HG02623 (cell line): ENCODE data around the gene EMD.
"Not testable (repeated sequence)": the region's sequence is repeated elsewhere in the genome, so short reads cannot be mapped to it uniquely, and the experiment has no call there.

ENCODE experiments used
- ATAC-seq: cut with Tn5 transposase; IDR thresholded peaks from one replicate; pipeline ENCODE4 v1.9.1; 2021; ENCODE audit warnings: moderate library complexity; ENCODE audit not compliant: unreplicated experiment

EMD gene

GRCh38 chrX:154389812-154390747 lies 11.0 kb downstream of the EMD start:
- peak; percentile 72 for ATAC-seq

- not testable (repeated sequence) for ATAC-seq
Observed at GRCh38 chrX:154396363-154396762, 17.3 kb downstream of the EMD start.

DNA sequence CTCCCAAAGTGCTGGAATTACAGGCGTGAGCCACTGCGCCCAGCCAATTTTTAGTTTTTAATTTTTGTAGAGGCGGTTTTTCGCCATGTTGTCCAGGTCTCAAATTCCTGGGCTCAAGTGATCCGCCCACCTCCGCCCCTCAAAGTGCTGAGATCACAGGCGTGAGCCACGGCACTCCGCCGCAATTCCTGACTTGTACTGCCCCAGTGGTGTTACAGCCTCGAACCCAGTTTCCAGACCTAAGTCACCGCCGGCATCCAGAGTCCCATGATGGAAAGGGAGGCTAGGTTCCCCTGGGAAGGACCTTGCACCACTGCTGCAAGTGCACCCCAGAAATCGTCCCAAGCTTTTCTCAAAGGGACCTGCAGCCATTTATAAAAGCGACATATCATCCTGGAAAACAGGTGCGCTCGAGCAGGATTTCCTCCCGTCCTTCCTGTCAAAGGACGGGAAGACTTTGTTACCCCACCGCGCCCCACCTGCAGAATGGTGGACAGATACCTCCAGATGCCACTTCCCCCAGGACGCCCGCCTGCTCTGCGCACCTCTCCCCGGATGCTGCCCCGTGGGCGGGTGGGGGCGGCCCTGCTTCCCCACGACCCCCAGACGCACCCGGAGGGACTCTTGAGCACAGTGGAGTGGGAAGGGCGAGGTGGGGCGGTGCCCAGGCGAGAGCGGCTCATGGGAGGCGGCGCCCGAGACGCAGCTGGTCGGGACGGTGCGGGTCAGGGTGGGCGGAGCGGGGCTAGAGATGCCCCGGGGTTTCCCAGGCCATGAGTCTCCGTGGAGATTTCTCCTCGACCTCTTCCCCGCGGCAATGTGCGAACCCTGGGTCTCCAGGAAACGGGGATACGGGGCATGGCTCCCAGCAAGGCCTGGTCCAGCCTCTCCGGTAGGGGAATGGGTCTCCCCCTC lies 18.1 kb downstream of the EMD start:
- peak; percentile 58 for ATAC-seq

DNA sequence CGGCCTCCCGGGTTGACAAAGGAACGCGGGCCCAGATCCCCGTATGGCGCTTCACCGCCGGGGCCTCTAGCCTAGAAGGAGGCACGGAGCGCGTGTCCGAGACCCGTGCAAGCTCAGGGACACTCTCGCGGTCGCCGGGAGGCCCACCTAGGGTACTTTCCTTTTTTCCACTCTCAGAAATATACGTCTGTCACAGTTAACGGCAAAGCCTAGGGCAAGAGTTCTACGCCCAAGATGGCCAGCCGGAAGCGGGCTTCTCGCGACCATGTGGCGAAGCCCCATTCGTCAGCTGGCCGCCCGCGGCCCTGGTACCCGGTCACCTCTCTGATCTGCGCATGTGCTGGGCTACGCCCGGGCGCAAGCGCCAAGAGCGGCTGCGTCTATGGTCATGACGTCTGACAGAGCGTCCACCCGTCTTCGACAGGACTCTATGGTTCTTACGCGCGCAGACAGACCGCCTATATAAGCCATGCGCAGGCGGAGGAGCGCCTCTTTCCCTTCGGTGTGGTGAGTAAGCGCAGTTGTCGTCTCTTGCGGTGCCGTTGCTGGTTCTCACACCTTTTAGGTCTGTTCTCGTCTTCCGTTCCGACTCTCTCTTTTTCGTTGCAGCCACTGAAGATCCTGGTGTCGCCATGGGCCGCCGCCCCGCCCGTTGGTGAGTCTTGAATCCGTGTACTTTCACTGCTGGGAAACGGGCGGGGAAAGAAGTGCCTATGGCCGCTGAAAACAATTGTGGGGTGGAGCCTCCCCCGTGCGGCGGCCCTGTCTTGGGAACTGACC lies 19.0 kb downstream of the EMD start, which contains the start of gene RPL10:
TSS of gene RPL10 (plus strand) at position 490 of the 780 bp plus-strand sequence. CDS start at position 633, 143 bp downstream.
- peak; percentile 62 for ATAC-seq

DNA sequence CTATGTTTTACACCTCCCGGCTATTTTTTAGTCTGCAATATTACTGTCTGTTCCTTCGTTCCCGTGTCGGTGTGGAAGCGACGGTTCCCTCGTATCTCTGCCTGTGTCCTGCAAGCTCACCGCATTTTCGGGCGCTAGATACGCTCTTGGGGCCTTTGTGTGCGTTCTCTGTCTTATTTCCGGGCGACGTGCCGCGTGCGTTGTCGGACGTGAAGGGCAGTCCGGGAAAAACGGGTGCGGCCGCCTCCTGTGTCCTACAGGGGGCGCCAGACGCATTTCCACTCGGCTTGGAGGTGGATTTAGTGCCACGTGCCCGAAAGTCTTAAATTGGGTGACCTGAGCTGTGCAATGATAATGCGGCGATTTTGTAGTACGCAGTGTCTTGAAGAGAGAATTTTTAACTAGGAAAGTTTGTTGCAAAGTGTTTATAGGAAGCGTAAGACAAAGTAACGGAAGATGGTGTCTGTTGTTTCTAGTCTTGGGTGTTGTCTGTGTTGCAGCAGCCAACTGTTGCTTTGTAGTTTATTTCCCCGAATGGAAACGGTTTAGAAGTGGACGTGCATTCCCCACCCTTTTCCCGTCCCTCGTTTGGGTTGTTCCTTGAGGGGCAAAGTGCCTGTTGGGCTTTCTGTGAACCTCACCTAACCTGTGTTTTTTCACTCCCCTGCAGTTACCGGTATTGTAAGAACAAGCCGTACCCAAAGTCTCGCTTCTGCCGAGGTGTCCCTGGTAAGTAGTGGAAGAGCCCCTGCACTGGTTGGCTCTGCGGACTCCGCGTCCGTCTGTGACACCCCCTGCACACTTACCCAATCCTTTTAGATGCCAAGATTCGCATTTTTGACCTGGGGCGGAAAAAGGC lies 19.8 kb downstream of the EMD start:
- ATAC-seq: no peak

- no peak for ATAC-seq
Observed at GRCh38 chrX:154399527-154400368, 20.7 kb downstream of the EMD start.

DNA sequence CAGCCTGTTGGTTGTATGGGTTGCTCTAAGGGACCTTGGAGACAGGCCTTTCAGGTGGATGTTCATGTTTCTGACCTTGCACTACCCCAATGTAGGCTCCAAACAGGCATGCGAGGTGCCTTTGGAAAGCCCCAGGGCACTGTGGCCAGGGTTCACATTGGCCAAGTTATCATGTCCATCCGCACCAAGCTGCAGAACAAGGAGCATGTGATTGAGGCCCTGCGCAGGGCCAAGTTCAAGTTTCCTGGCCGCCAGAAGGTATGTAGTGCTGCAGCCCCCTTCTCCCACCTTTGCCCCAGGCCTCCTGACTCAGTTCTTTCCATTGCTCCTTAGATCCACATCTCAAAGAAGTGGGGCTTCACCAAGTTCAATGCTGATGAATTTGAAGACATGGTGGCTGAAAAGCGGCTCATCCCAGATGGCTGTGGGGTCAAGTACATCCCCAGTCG lies 21.3 kb downstream of the EMD start:
- not testable (repeated sequence) for ATAC-seq

- no peak for ATAC-seq
Observed at GRCh38 chrX:154401045-154401799, 22.1 kb downstream of the EMD start.

- ATAC-seq: no peak
Observed at GRCh38 chrX:154401918-154402621, 23.0 kb downstream of the EMD start.

DNA sequence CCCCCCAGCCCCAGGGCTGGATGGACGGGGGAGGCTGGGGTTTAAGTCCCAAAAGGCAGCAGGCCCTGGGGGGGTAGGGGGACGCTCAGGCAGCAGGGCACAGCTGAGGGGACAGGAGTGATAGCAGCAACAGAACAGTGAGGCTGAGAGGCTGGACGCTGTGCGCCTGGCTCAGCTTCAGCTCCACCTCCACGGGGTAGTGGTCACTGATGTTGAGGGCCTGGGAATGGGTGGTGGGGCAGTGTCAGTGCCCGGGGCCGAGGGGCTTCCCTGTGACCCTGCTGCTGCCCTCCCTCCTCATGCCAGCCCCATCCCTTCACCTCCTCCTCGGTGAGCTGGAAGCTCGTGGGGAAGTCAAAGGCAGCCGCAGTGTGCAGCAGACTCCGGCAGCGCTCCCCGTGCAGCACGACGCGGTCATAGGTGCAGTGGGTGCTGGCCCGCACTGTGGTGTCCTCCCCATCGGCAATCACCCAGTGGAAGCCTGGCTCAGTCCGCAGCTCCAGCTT lies 23.6 kb downstream of the EMD start:
- no peak for ATAC-seq

GRCh38 chrX:154403192-154403591 lies 24.1 kb downstream of the EMD start:
- ATAC-seq: no peak

- ATAC-seq: no peak
Observed at GRCh38 chrX:154403858-154404257, 24.8 kb downstream of the EMD start.

- ATAC-seq: no peak
Observed at GRCh38 chrX:154404625-154405192, 25.6 kb downstream of the EMD start.

- ATAC-seq: no peak
Observed at GRCh38 chrX:154408659-154409221, 29.6 kb downstream of the EMD start.

- ATAC-seq: no peak
Observed at GRCh38 chrX:154409222-154409871, 30.3 kb downstream of the EMD start, which contains the start of gene DNASE1L1. DNASE1L1 (minus strand) TSS chrX:154409254; CDS start chrX:154405568, 3,686 bp downstream.

DNA sequence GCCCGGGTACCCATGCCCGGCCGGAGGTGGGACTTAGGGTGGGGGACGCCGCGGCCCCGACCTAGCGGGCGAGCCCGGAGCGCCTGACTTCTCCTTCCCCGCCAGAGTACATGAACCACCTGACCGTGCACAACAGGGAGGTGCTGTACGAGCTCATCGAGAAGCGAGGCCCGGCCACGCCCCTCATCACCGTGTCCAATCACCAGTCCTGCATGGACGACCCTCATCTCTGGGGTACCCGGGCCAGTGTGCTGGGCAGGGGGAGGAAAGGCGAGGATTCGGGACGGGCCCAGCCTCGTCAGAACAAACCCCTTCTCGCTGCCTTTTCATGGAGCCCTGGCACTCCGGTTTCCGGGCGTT lies 32.9 kb downstream of the EMD start:
- peak; percentile 44 for ATAC-seq
